Activated CD8-positive, alpha-beta memory T cell treated with anti-CD3 and anti-CD28 coated beads, Interleukin-2, amount 50 U/mL, for 24 hours (primary cell): ENCODE measurements around the gene DCST2.
A peak's percentile ranks its signal among the peaks of the same experiment; 100 is the strongest.
"Not testable (repeated sequence)": the region's sequence is repeated elsewhere in the genome, so short reads cannot be mapped to it uniquely, and the experiment has no call there.

ENCODE experiments used
- DNase-seq: peaks from one replicate; pipeline ENCODE4 v3.0.0-alpha.2; 2020; ENCODE audit errors: extremely low read depth

The DCST2 gene

GRCh38 chr1:154998818-154999570 is 34.6 kb downstream of the DCST2 start:
- DNase-seq: no peak

- DNase-seq: no peak
Observed at GRCh38 chr1:154998201-154998780, 35.3 kb downstream of the DCST2 start.

- DNase-seq: no peak
Observed at GRCh38 chr1:154996966-154997701, 36.4 kb downstream of the DCST2 start.

GRCh38 chr1:154995301-154995983 is 38.1 kb downstream of the DCST2 start:
- not testable (repeated sequence) for DNase-seq

- no peak for DNase-seq
Observed at GRCh38 chr1:154994591-154994990, 39.0 kb downstream of the DCST2 start.

GRCh38 chr1:154994269-154994587 is 39.4 kb downstream of the DCST2 start:
- DNase-seq: no peak

GRCh38 chr1:154993572-154994268 is 39.9 kb downstream of the DCST2 start, which contains the start of gene LENEP:
LENEP (plus strand) TSS chr1:154993586; CDS start chr1:154993608, 22 bp downstream.
- DNase-seq: no peak

- DNase-seq: no peak
Observed at GRCh38 chr1:154992721-154993571, 40.6 kb downstream of the DCST2 start.

GRCh38 chr1:154990276-154990675 is 43.3 kb downstream of the DCST2 start:
- DNase-seq: no peak

GRCh38 chr1:154989195-154989860 is 44.3 kb downstream of the DCST2 start:
- no peak for DNase-seq

GRCh38 chr1:154988058-154988954 is 45.3 kb downstream of the DCST2 start:
- no peak for DNase-seq

- DNase-seq: no peak
Observed at GRCh38 chr1:154987326-154987725, 46.3 kb downstream of the DCST2 start.

- DNase-seq: not testable (repeated sequence)
Observed at GRCh38 chr1:154986736-154987135, 46.8 kb downstream of the DCST2 start.

- DNase-seq: no peak
Observed at GRCh38 chr1:154983776-154984466, 49.7 kb downstream of the DCST2 start.

GRCh38 chr1:154982897-154983648 is 50.5 kb downstream of the DCST2 start, which contains the start of gene FLAD1:
FLAD1 (plus strand) TSS chr1:154983344; CDS start chr1:154983695, 351 bp downstream.
- DNase-seq: peak; percentile 93

GRCh38 chr1:154982341-154982740 is 51.2 kb downstream of the DCST2 start:
- no peak for DNase-seq

GRCh38 chr1:154978360-154978759 is 55.2 kb downstream of the DCST2 start:
- DNase-seq: no peak

GRCh38 chr1:154977762-154978161 is 55.8 kb downstream of the DCST2 start:
- not testable (repeated sequence) for DNase-seq
